Adrenal gland (tissue), 12 donors: ENCODE data around the gene MIOX. TPM values are rescaled to one million over a fixed set of nuclear protein-coding genes. Genes with fewer than 3 reads are reported as not detected.
A peak's percentile ranks its signal among the peaks of the same experiment; 100 is the strongest.

Source experiments
- DNase-seq, 7 donors: peaks; one replicate each; pipeline ENCODE4 v3.0.0-alpha.2; 2019 to 2020
- H3K27ac ChIP-seq, 5 donors: fragments of 200-600 bp; sonication (generic) in 4 of 5; 1 replicate in 3 of 5; 2 replicates in 2 of 5; pipeline versions ENCODE4 v1.5.1 to v1.8.0; 2016 to 2020; ENCODE audit warnings: mild to moderate bottlenecking in 1 of 5
- H3K27me3 ChIP-seq: fragments of 200-600 bp; 2 replicates; pipeline ENCODE4 v1.8.0; 2021
- H3K36me3 ChIP-seq, 2 donors: fragments of 200-600 bp; replicated peaks in 1 of 2; 1 replicate in 1 of 2; 2 replicates in 1 of 2; pipeline versions ENCODE4 v1.5.1 to v1.8.0; 2018 to 2022
- H3K4me1 ChIP-seq, 2 donors: fragments of 200-600 bp; replicated peaks in 1 of 2; 1 replicate in 1 of 2; 2 replicates in 1 of 2; pipeline versions ENCODE4 v1.5.1 to v1.8.0; 2018 to 2021
- H3K4me3 ChIP-seq, 4 donors: fragments of 200-600 bp; sonication (generic) in 3 of 4; one replicate each; pipeline ENCODE4 v1.5.1; 2016 to 2018
- H3K9me3 ChIP-seq, 3 donors: fragments of 200-600 bp; sonication (generic) in 1 of 3; replicated peaks in 1 of 3; 1 replicate in 2 of 3; 2 replicates in 1 of 3; pipeline versions ENCODE4 v1.5.1 to v1.8.0; 2016 to 2021
- CTCF ChIP-seq, 6 experiments: fragments of 450-650 bp in 4 of 6; fragments of 200-600 bp in 2 of 6; sonication (generic) in 1 of 6; IDR thresholded peaks; 1 replicate in 5 of 6; 2 replicates in 1 of 6; pipeline versions ENCODE4 v1.5.1 to v1.8.0; 2016 to 2021; ENCODE audit warnings: antibody characterized with exemption in 6 of 6, mild to moderate bottlenecking in 2 of 6, moderate library complexity in 1 of 6
- POLR2A ChIP-seq, 2 donors: fragments of 450-650 bp; IDR thresholded peaks; one replicate each; pipeline ENCODE4 v1.6.1; 2017; ENCODE audit warnings: antibody characterized with exemption in 2 of 2, mild to moderate bottlenecking in 2 of 2, moderate library complexity in 1 of 2
- WGBS, 4 donors: extraction: QIAGEN DNeasy Blood & Tissue Kit in 2 of 4; methylation state at CpG; one replicate each; pipeline versions ENCODE4 v1.1.5 to v1.1.7; 2013 to 2017; 5-methylcytosine and 5-hydroxymethylcytosine counted together
- intact Hi-C, 2 donors: fragments of 100-400 bp; cut with DNase I; formaldehyde crosslinking; loops; one replicate each; pipeline versions ENCODE4 v1.14.1 to v1.15.0; 2022 to 2023
- polyA plus RNA-seq, 3 donors: library from polyadenylated mRNA; stranded (reverse); fragments of 200-250 nt in 2 of 3; fragments of 350-450 nt in 1 of 3; fragmentation: Illumina TruSeq in 1 of 3; extraction: RNeasy Lipid Tissue Mini Kit (QIAGEN cat#74804) in 1 of 3; gene quantifications; one replicate each; pipeline ENCODE4 v1.2.3, GENCODE V29; 2013 to 2014
- total RNA-seq, 9 donors: library from RNA; depleted of rRNA in 4 of 9; stranded (reverse); fragments of >200 nt in 4 of 9; fragments of 120-200 nt in 1 of 9; fragmentation: NEBNext Ultra II Directional in 1 of 9; extraction: Animal tissue kit (Norgen Biotek cat#: 25700) in 1 of 9; gene quantifications; one replicate each; pipeline versions ENCODE4 v1.1.0 to v1.2.4, GENCODE V29; 2013 to 2023
- donor health status: healthy with polysubstance abuse.
- donor health status: Bipolar disorder and iron deficiency.
- donor health status: DM: yes; HTN: yes; CAD: no.
- donor health status: DM: no; HTN: no; CAD: no.
- donor health status: DM: no; HTN: no; CAD: no.
- donor health status: DM: yes; HTN: yes; CAD: no.

The MIOX gene
- total and polyA plus RNA-seq, 12 donors = not detected

DNA sequence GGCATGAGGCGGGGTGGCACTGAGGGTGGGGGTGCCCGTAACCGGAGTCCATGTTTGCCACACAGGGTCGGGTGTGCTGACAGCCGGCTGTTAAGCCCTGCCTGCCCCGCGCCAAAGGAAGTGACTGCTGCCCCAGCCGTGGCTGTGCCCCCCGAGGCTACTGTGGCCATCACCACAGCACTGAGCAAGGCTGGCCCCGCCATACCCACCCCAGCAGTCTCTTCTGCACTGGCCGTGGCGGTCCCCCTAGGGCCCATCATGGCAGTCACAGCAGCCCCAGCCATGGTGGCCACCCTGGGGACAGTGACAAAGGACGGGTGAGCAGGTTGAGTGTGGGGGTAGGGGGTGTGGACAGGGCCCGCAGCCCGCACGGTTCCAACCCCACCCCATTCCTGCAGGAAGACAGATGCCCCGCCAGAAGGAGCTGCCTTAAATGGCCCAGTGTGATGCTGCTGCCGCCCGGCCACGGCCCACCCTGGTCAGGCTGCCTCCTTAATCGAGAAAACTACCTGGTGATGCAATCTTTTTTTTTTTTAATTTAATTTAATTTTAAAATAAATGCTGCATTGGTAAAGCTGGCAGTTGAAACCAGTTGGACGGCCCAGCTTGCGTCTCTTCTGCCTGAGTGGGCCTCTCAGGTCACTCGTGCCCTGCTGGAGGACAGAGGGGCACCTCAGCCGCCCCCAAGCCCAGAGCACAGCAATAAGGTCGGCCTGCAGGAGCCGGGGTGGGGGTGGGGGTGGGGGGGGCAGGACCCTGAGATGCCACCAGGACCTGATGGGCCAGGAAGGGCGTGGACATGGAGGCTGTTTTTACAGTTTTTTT, 42.6 kb upstream of the MIOX start:
- WGBS, 4 donors = 56 to 70% (median 65%) methylated on average over 18 to 28 of the region's 28 CpGs
- no peaks in the 10 kb centered on the region for H3K9me3 ChIP-seq
- peak overlapping the region in 4 of 5 donors; percentile 62 to 82 (median 72) for H3K27ac ChIP-seq
- intact Hi-C loops = no loop called here
- no peaks in the 10 kb centered on the region for H3K27me3 ChIP-seq
- no peak overlapping the region for H3K4me3 ChIP-seq
- H3K4me1 ChIP-seq = peaks cover 10 to 17% of the 10 kb centered on the region in 2 donors
- TF ChIP-seq POLR2A (IDR thresholded peaks at IDR 0.05) (no peak), CTCF (IDR thresholded peaks at IDR 0.05) (no peak)
- peaks cover 0 to 72% of the 10 kb centered on the region in 2 donors for H3K36me3 ChIP-seq
- peak in 1 of 7 donors; percentile 77 for DNase-seq

GRCh38 chr22:50444663-50445062, 42.0 kb upstream of the MIOX start:
- TF ChIP-seq CTCF (IDR thresholded peaks at IDR 0.05) = no peak
- no peak for TF ChIP-seq POLR2A (IDR thresholded peaks at IDR 0.05)
- 70 to 88% (median 75%) methylated on average over 4 to 5 of the region's 5 CpGs for WGBS, 4 donors
- DNase-seq = peak; percentile 69 to 90 (median 89)
- Histone ChIP-seq H3K36me3 (peaks cover 0 to 66% of the 10 kb centered on the region in 2 donors), H3K4me1 (peaks cover 10 to 17% of the 10 kb centered on the region in 2 donors), H3K27me3 (no peaks in the 10 kb centered on the region), H3K9me3 (no peaks in the 10 kb centered on the region), H3K27ac (peak overlapping the region in 4 of 5 donors; percentile 59 to 79 (median 63)), H3K4me3 (no peak overlapping the region)
- intact Hi-C loops = no loop called here

DNA sequence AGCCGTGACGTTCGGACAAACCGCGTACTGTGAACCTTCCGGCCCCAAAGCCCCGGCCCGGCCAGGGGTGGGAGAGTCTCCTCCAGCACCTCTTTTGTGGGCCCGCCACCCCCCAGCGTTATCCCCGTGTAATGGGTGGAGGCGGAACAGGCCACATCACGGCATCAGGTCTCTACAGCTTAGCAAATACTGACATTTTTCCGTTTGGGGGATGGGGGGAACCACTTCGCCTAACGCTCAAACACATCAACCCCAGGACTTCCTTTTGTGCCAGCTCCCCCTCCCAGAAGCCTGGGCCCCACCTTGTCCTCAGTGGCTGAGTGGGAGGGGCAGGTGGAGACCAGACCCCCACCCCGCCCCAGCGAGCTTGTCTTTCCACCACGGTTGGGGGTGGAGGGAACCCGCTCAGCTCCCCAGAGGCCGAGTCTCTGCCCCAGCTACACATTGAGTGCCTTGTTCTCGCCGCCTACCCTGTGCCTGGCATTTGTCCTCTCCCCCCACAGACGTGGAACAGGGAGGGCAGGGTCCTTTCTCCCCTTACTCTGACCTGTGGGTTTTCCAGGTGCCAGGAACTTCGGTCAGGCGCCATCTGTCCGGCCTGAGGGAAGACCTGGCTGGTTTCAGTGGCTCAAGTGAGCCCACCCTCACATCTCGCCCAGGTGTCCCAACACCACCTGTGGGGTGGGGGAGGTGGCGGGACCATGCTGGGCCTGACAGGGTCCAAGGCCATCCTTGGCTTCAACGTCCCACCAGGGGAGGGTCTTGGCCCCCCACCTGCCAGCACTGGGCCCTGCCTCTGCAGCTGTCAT, 41.4 kb upstream of the MIOX start:
- no peak for TF ChIP-seq CTCF (IDR thresholded peaks at IDR 0.05)
- no peak for TF ChIP-seq POLR2A (IDR thresholded peaks at IDR 0.05)
- no peak for DNase-seq
- Histone ChIP-seq H3K27ac (peak overlapping the region in 4 of 5 donors; percentile 59 to 79 (median 63)), H3K27me3 (no peaks in the 10 kb centered on the region), H3K4me1 (peaks cover 10 to 17% of the 10 kb centered on the region in 2 donors), H3K36me3 (peaks cover 0 to 60% of the 10 kb centered on the region in 2 donors), H3K9me3 (no peaks in the 10 kb centered on the region), H3K4me3 (no peak overlapping the region)
- intact Hi-C loops = no loop called here
- WGBS, 4 donors = 73 to 82% (median 74%) methylated on average over 19 to 30 of the region's 30 CpGs
